Keratinocyte (primary cell): Measurements from ENCODE around the gene LRRC4C. TPM values are rescaled to one million over a fixed set of nuclear protein-coding genes. Genes with fewer than 3 reads are reported as not detected.

Experiments
- DNase-seq: peaks from one replicate; pipeline ENCODE4 v3.0.0-alpha.2; 2011; ENCODE audit warnings: low read depth, missing footprints, low spot score
- FAIRE-seq: peaks from 2 replicates; lab custom pipeline; 2011; peaks lifted over from hg19 to GRCh38; lab: Jason Lieb, UNC
- H2AFZ ChIP-seq: 2 replicates; pipeline ENCODE4 v1.6.0; 2012; ENCODE audit warnings: low read length, control low read depth, inconsistent platforms; ENCODE audit not compliant: control insufficient read depth
- H3K27ac ChIP-seq: 2 replicates; pipeline ENCODE4 v1.5.1; 2011; ENCODE audit warnings: low read length; ENCODE audit not compliant: control insufficient read depth, insufficient read depth
- H3K27me3 ChIP-seq: 3 replicates; pipeline ENCODE4 v1.6.0; 2011; ENCODE audit warnings: low read length; ENCODE audit not compliant: control insufficient read depth, insufficient read depth; ENCODE audit errors: extremely low read depth
- H3K36me3 ChIP-seq, 2 experiments: 2 replicates in 1 of 2; 3 replicates in 1 of 2; pipeline ENCODE4 v1.5.1; 2011; ENCODE audit warnings: low read length in 2 of 2, mild to moderate bottlenecking in 1 of 2; ENCODE audit not compliant: control insufficient read depth in 2 of 2, insufficient read depth in 2 of 2; ENCODE audit errors: extremely low read depth in 1 of 2
- H3K4me1 ChIP-seq: 3 replicates; pipeline ENCODE4 v1.5.1; 2011; ENCODE audit warnings: low read length; ENCODE audit not compliant: control insufficient read depth, insufficient read depth; ENCODE audit errors: extremely low read depth
- H3K4me2 ChIP-seq: 3 replicates; pipeline ENCODE4 v1.6.0; 2011; ENCODE audit warnings: low read depth, low read length; ENCODE audit not compliant: control insufficient read depth, insufficient read depth; ENCODE audit errors: extremely low read depth
- H3K4me3 ChIP-seq, 3 experiments: fragments of 200-600 bp in 1 of 3; sonication (generic) in 1 of 3; 2 replicates in 2 of 3; 3 replicates in 1 of 3; pipeline ENCODE4 v1.5.1; 2011 to 2016; ENCODE audit warnings: low read length in 3 of 3, mild to moderate bottlenecking in 3 of 3, control low read depth in 2 of 3, inconsistent platforms in 1 of 3, low read depth in 1 of 3, mixed read lengths in 1 of 3, mixed run types in 1 of 3, moderate library complexity in 1 of 3; ENCODE audit not compliant: control insufficient read depth in 2 of 3, insufficient read depth in 2 of 3; ENCODE audit errors: extremely low read depth in 1 of 3
- H3K79me2 ChIP-seq: 2 replicates; pipeline ENCODE4 v1.6.0; 2012; ENCODE audit warnings: low read length; ENCODE audit not compliant: control insufficient read depth, insufficient read depth
- H3K9ac ChIP-seq: 3 replicates; pipeline ENCODE4 v1.6.0; 2011; ENCODE audit warnings: low read length; ENCODE audit not compliant: control insufficient read depth, insufficient read depth; ENCODE audit errors: extremely low read depth
- H3K9me1 ChIP-seq: 3 replicates; pipeline ENCODE4 v1.6.0; 2011; ENCODE audit warnings: low read length; ENCODE audit not compliant: control insufficient read depth, insufficient read depth; ENCODE audit errors: extremely low read depth
- H3K9me3 ChIP-seq: 2 replicates; pipeline ENCODE4 v1.5.1; 2012; ENCODE audit warnings: low read depth, low read length; ENCODE audit not compliant: control insufficient read depth
- H4K20me1 ChIP-seq: 3 replicates; pipeline ENCODE4 v1.6.0; 2011; ENCODE audit warnings: low read length; ENCODE audit not compliant: control insufficient read depth, insufficient read depth; ENCODE audit errors: extremely low read depth
- EZH2 ChIP-seq: IDR thresholded peaks from one replicate; pipeline ENCODE4 v1.6.1; 2012; ENCODE audit warnings: inconsistent platforms, mild to moderate bottlenecking, low read length, moderate library complexity
- dilution Hi-C: fragments of 300-500 bp; cut with MboI; formaldehyde crosslinking; loops from one replicate; pipeline ENCODE4 v1.7.0; 2020; ENCODE audit warnings: low sequenced_read_pairs; ENCODE audit not compliant: extremely low pct_ligation_motif_present
- polyA plus RNA-seq, 5 experiments: library from polyadenylated mRNA; depleted of rRNA in 3 of 5; stranded (reverse) in 3 of 5; stranded (forward) in 1 of 5; unstranded in 1 of 5; fragments of >200 nt; gene quantifications; 1 replicate in 1 of 5; 2 replicates in 3 of 5; 3 replicates in 1 of 5; pipeline versions ENCODE4 v1.2.1 to v1.2.3, GENCODE V29; 2011 to 2012; ENCODE audit warnings: missing spikeins in 2 of 5, low read depth in 1 of 5, low replicate concordance in 1 of 5
- TF ChIP-seq, protein P1 (sequence below), 3 experiments: IDR thresholded peaks in 1 of 3; conservative IDR thresholded peaks in 1 of 3; optimal IDR thresholded peaks in 1 of 3; 2 replicates in 2 of 3; 3 replicates in 1 of 3; pipeline versions ENCODE3 to v1.5.1; 2011; ENCODE audit warnings: low read length in 3 of 3, mild to moderate bottlenecking in 3 of 3, moderate library complexity in 2 of 3, control low read depth in 1 of 3, inconsistent platforms in 1 of 3; ENCODE audit not compliant: insufficient read depth in 2 of 3; ENCODE audit errors: extremely low read depth in 1 of 3

Gene LRRC4C
- polyA plus RNA-seq, 1 donor (not counting 4 experiments of a cell fraction or from before 2014, with no cell fraction given): not detected

DNA sequence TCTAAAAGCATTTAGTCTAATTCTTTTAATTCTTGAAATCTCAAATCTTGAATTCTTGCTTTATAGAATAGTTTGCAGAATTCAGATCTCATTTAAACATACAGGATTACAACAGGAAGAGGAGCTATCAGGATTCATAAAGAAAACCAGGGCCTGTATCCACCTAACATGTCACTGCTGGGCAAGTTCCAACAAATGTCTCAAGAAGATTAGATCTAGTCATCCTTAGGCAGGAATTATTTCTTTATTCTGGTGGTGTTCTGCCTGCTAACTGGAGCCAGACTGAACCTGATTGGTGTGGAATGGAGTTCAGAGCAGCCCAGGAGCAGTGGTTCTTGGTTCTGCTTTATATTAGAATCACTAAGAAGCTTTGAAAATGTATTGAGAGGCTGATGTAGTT is 500.7 kb downstream of the LRRC4C start:
- Histone ChIP-seq H2AFZ (no peak overlapping the region), H3K4me2 (no peak overlapping the region), H3K4me3 (no peak overlapping the region), H3K27ac (no peak overlapping the region), H3K9me1 (no peaks in the 10 kb centered on the region), H3K9me3 (no peaks in the 10 kb centered on the region), H4K20me1 (no peaks in the 10 kb centered on the region), H3K9ac (no peak overlapping the region), H3K27me3 (no peaks in the 10 kb centered on the region), H3K36me3 (no peaks in the 10 kb centered on the region), H3K79me2 (no peaks in the 10 kb centered on the region), H3K4me1 (no peaks in the 10 kb centered on the region)
- DNase-seq (no peak), FAIRE-seq (no peak)
- TF ChIP-seq EZH2: no peak
- TF ChIP-seq, protein P1, sequence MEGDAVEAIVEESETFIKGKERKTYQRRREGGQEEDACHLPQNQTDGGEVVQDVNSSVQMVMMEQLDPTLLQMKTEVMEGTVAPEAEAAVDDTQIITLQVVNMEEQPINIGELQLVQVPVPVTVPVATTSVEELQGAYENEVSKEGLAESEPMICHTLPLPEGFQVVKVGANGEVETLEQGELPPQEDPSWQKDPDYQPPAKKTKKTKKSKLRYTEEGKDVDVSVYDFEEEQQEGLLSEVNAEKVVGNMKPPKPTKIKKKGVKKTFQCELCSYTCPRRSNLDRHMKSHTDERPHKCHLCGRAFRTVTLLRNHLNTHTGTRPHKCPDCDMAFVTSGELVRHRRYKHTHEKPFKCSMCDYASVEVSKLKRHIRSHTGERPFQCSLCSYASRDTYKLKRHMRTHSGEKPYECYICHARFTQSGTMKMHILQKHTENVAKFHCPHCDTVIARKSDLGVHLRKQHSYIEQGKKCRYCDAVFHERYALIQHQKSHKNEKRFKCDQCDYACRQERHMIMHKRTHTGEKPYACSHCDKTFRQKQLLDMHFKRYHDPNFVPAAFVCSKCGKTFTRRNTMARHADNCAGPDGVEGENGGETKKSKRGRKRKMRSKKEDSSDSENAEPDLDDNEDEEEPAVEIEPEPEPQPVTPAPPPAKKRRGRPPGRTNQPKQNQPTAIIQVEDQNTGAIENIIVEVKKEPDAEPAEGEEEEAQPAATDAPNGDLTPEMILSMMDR (optimal IDR thresholded peaks at IDR 0.05 in 1 of 3, IDR thresholded peaks at IDR 0.05 in 1 of 3, conservative IDR thresholded peaks at IDR 0.05 in 1 of 3; ENCODE audit: extremely low read depth in 1 of 3, insufficient read depth in 2 of 3, low read length in 3 of 3): no peak
- dilution Hi-C loops: no loop called here

DNA sequence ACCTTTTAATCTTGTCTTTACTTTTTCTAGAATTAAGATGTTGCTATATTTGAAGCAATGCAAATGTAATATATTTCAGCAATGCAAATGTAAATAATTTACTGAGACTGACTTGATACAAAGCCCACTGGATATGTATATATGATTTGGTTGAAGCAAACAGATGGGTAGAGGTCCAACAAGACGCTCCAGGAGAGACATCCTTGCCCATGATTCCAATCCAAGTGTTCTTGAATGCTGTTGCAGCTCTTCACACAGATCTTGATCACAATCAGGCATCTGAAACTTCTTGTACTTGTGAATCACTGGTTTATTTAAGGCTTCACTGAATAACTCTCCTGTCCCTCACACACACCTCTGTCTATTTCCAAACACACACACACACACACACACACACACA is 507.0 kb downstream of the LRRC4C start:
- no peak overlapping the region for H3K4me2 ChIP-seq
- H3K36me3 ChIP-seq: no peaks in the 10 kb centered on the region
- H2AFZ ChIP-seq: no peak overlapping the region
- DNase-seq (no peak), FAIRE-seq (no peak)
- TF ChIP-seq EZH2: no peak
- TF ChIP-seq, protein P1 (optimal IDR thresholded peaks at IDR 0.05 in 1 of 3, IDR thresholded peaks at IDR 0.05 in 1 of 3, conservative IDR thresholded peaks at IDR 0.05 in 1 of 3; ENCODE audit: extremely low read depth in 1 of 3, insufficient read depth in 2 of 3, low read length in 3 of 3): no peak
- no peaks in the 10 kb centered on the region for H3K27me3 ChIP-seq
- no peaks in the 10 kb centered on the region for H3K9me1 ChIP-seq
- H3K9me3 ChIP-seq: no peaks in the 10 kb centered on the region
- dilution Hi-C loops: no loop called here
- no peaks in the 10 kb centered on the region for H3K79me2 ChIP-seq
- no peaks in the 10 kb centered on the region for H3K4me1 ChIP-seq
- no peak overlapping the region for H3K27ac ChIP-seq
- no peak overlapping the region for H3K9ac ChIP-seq
- no peaks in the 10 kb centered on the region for H4K20me1 ChIP-seq
- no peak overlapping the region for H3K4me3 ChIP-seq
